DOHH2 (cell line): ENCODE results near the gene EDEM1.

Source experiments
- H3F3A ChIP-seq: fragments of 200-600 bp; sonication (generic), shearing (Covaris generic); 2 replicates; pipeline ENCODE4 v1.6.0; 2016; ENCODE audit warnings: antibody characterized with exemption, mild to moderate bottlenecking; ENCODE audit not compliant: control insufficient read depth, insufficient read depth
- H3K27ac ChIP-seq: fragments of 200-600 bp; sonication (generic); 2 replicates; pipeline ENCODE4 v1.5.1; 2014; ENCODE audit warnings: low read depth, mild to moderate bottlenecking, low read length, moderate library complexity
- H3K27me3 ChIP-seq: fragments of 200-600 bp; sonication (generic); 2 replicates; pipeline ENCODE4 v1.6.1; 2014; ENCODE audit warnings: mild to moderate bottlenecking, low read length, mixed read lengths; ENCODE audit not compliant: control insufficient read depth
- H3K36me3 ChIP-seq: fragments of 200-600 bp; sonication (generic); 2 replicates; pipeline ENCODE4 v1.6.1; 2014; ENCODE audit warnings: mild to moderate bottlenecking, low read length, moderate library complexity, mixed read lengths; ENCODE audit not compliant: control insufficient read depth
- H3K4me1 ChIP-seq: fragments of 200-600 bp; sonication (generic); 2 replicates; pipeline ENCODE4 v1.6.1; 2014; ENCODE audit warnings: mild to moderate bottlenecking, low read length, mixed read lengths; ENCODE audit not compliant: control insufficient read depth
- H3K4me2 ChIP-seq: fragments of 200-600 bp; sonication (generic); 2 replicates; pipeline ENCODE4 v1.6.0; 2014; ENCODE audit warnings: mild to moderate bottlenecking, low read length, moderate library complexity
- H3K4me3 ChIP-seq: fragments of 200-600 bp; sonication (generic); 2 replicates; pipeline ENCODE4 v1.5.1; 2014; ENCODE audit warnings: mild to moderate bottlenecking, low read length, mixed read lengths
- H3K79me2 ChIP-seq: fragments of 200-600 bp; sonication (generic); 2 replicates; pipeline ENCODE4 v1.6.1; 2014; ENCODE audit warnings: mild to moderate bottlenecking, low read length, mixed read lengths; ENCODE audit not compliant: control insufficient read depth
- H3K9me2 ChIP-seq: fragments of 200-600 bp; sonication (generic); replicated peaks from 2 replicates; pipeline ENCODE4 v1.6.1; 2014; ENCODE audit warnings: mild to moderate bottlenecking, low read length, mixed read lengths; ENCODE audit not compliant: control insufficient read depth
- H3K9me3 ChIP-seq: fragments of 200-600 bp; sonication (generic); 2 replicates; pipeline ENCODE4 v1.6.1; 2014; ENCODE audit warnings: antibody characterized with exemption, low read length, mixed read lengths; ENCODE audit not compliant: control insufficient read depth, insufficient read depth
- H4K20me1 ChIP-seq: fragments of 200-600 bp; sonication (generic); 2 replicates; pipeline ENCODE4 v1.6.0; 2014; ENCODE audit warnings: low read depth, mild to moderate bottlenecking, antibody characterized with exemption, low read length, moderate library complexity; ENCODE audit not compliant: control insufficient read depth, insufficient read depth
- EZH2phosphoT487 ChIP-seq: fragments of 200-600 bp; sonication (generic); IDR thresholded peaks from 2 replicates; pipeline ENCODE4 v1.6.1; 2017; ENCODE audit warnings: borderline replicate concordance, mild to moderate bottlenecking, antibody characterized with exemption, low read length, moderate library complexity, mixed read lengths
- TF ChIP-seq, protein P1 (sequence below): fragments of 200-600 bp; sonication (generic); IDR thresholded peaks from one replicate; pipeline ENCODE4 v1.5.1; 2014; ENCODE audit warnings: antibody characterized with exemption, mild to moderate bottlenecking, low read depth, low read length; ENCODE audit not compliant: poor library complexity, severe bottlenecking

Gene EDEM1

DNA sequence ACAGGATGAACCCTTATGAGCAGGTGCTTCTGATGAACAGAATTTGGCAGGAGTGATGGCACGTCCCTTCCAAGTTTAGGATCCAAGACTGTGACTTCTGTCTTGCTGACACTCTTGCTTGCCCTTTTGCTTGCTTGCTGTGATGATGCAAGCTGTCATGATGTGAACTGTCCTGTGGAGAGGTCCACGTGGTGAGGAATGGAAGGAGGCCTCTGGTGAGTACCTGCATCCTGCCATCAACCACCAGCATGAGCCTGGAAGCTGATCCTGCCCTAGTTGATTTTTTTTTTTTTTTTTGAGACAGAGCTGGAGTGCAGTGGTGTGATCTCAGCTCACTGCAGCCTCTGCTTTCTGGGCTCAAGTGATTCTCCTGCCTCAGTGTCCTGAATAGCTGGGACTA is 45.5 kb downstream of the EDEM1 start:
- no peaks in the 10 kb centered on the region for H3K27me3 ChIP-seq
- no peaks in the 10 kb centered on the region for H3K79me2 ChIP-seq
- no peak overlapping the region for H3K4me2 ChIP-seq
- H3K4me1 ChIP-seq: peaks cover 17% of the 10 kb centered on the region
- no peak overlapping the region for H3K4me3 ChIP-seq
- H3K36me3 ChIP-seq: no peaks in the 10 kb centered on the region
- TF ChIP-seq EZH2phosphoT487: no peak
- TF ChIP-seq, protein P1, sequence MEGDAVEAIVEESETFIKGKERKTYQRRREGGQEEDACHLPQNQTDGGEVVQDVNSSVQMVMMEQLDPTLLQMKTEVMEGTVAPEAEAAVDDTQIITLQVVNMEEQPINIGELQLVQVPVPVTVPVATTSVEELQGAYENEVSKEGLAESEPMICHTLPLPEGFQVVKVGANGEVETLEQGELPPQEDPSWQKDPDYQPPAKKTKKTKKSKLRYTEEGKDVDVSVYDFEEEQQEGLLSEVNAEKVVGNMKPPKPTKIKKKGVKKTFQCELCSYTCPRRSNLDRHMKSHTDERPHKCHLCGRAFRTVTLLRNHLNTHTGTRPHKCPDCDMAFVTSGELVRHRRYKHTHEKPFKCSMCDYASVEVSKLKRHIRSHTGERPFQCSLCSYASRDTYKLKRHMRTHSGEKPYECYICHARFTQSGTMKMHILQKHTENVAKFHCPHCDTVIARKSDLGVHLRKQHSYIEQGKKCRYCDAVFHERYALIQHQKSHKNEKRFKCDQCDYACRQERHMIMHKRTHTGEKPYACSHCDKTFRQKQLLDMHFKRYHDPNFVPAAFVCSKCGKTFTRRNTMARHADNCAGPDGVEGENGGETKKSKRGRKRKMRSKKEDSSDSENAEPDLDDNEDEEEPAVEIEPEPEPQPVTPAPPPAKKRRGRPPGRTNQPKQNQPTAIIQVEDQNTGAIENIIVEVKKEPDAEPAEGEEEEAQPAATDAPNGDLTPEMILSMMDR: no peak
- H3K9me2 ChIP-seq: no peaks in the 10 kb centered on the region
- no peaks in the 10 kb centered on the region for H3F3A ChIP-seq
- H3K9me3 ChIP-seq: no peaks in the 10 kb centered on the region
- H4K20me1 ChIP-seq: no peaks in the 10 kb centered on the region
- no peak overlapping the region for H3K27ac ChIP-seq

DNA sequence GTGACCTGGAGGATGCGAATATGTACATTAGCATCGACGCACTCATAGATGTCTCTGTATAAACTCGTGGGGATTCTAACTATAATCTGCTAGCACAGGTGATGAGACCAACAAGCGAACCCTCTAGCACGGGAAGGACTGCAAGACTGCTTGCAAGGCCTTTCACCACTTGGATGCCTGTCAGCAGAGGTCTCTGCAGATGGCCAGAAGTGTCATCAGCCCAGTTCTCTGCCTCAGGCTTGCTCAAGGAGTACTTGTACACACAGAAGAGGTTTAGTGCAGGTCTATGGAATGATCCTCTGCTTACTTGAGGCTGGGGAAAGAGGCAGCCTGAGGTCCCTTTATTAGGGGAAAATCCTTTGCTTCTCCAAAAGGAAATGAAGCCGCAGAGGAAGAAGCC is 48.1 kb downstream of the EDEM1 start:
- H3K79me2 ChIP-seq: no peaks in the 10 kb centered on the region
- H3K4me1 ChIP-seq: peaks cover 11% of the 10 kb centered on the region

DNA sequence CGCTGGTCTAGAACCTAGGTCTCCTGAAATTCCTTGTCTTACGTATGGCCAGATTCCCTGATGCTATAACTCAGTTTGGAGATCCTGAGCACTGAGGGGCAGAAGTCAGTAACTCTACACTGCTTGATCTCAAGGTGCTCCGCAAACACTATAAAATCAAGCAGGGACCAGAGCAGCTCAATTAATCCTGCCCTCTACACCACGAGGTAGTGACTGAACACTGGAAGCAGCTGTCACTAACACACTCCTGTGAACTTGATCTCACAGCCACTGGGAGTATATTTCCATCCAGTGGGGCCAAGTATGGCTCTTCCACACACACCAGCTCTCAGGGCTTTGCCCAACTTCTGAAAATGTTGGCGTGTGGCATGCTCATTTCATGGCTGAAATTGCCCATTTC is 51.0 kb downstream of the EDEM1 start:
- Histone ChIP-seq H3F3A (no peaks in the 10 kb centered on the region), H3K27me3 (no peaks in the 10 kb centered on the region; the same call in 1 of the 2 replicates), H3K4me3 (no peak overlapping the region), H3K36me3 (no peaks in the 10 kb centered on the region), H3K79me2 (no peaks in the 10 kb centered on the region), H3K9me2 (no peaks in the 10 kb centered on the region), H3K4me2 (no peak overlapping the region), H3K9me3 (peaks cover under 1% of the 10 kb centered on the region), H3K4me1 (no peaks in the 10 kb centered on the region), H3K27ac (no peak overlapping the region), H4K20me1 (no peaks in the 10 kb centered on the region)
- no peak for TF ChIP-seq EZH2phosphoT487
- TF ChIP-seq, protein P1: no peak

More for the DNA sequence above, 48.1 kb downstream of the EDEM1 start:
- no peak for TF ChIP-seq EZH2phosphoT487
- TF ChIP-seq, protein P1: no peak
- no peak overlapping the region for H3K4me3 ChIP-seq
- H3K27me3 ChIP-seq: no peaks in the 10 kb centered on the region; the same call in 1 of the 2 replicates
- H4K20me1 ChIP-seq: no peaks in the 10 kb centered on the region
- H3K9me3 ChIP-seq: no peaks in the 10 kb centered on the region
- H3K27ac ChIP-seq: no peak overlapping the region
- H3K36me3 ChIP-seq: no peaks in the 10 kb centered on the region
- H3K9me2 ChIP-seq: no peaks in the 10 kb centered on the region
- H3K4me2 ChIP-seq: no peak overlapping the region
- H3F3A ChIP-seq: no peaks in the 10 kb centered on the region
